GM20431 (cell line): ENCODE measurements around the gene TFEB.

Experiments used
- in situ Hi-C: fragments of 300-500 bp; cut with MseI, MboI; formaldehyde crosslinking; loops from one replicate; pipeline ENCODE4 v1.15.0; 2020; ENCODE audit warnings: low sequenced_read_pairs; ENCODE audit not compliant: unreplicated experiment

The TFEB gene

GRCh38 chr6:41728073-41728936 is 7.1 kb downstream of the TFEB start:
- in situ Hi-C loops, result no loop called here

GRCh38 chr6:41727705-41728072 is 7.7 kb downstream of the TFEB start:
- in situ Hi-C loops, result no loop called here

GRCh38 chr6:41726876-41727275 is 8.5 kb downstream of the TFEB start:
- in situ Hi-C loops, result no loop called here

GRCh38 chr6:41724586-41725501 is 10.6 kb downstream of the TFEB start:
- in situ Hi-C loops, result no loop called here

- in situ Hi-C loops, result no loop called here
These were observed 11.2 kb downstream of the TFEB start for GRCh38 chr6:41724228-41724580.

- in situ Hi-C loops, result no loop called here
These were observed 11.7 kb downstream of the TFEB start for GRCh38 chr6:41723530-41724227.

GRCh38 chr6:41722969-41723529 is 12.4 kb downstream of the TFEB start:
- in situ Hi-C loops, result no loop called here

- in situ Hi-C loops, result no loop called here
These were observed 14.0 kb downstream of the TFEB start for GRCh38 chr6:41721414-41721813.

GRCh38 chr6:41720783-41721182 is 14.6 kb downstream of the TFEB start:
- in situ Hi-C loops, result no loop called here

GRCh38 chr6:41720262-41720620 is 15.2 kb downstream of the TFEB start:
- in situ Hi-C loops, result no loop called here

- in situ Hi-C loops, result no loop called here
These were observed 15.8 kb downstream of the TFEB start for GRCh38 chr6:41719436-41720261.

- in situ Hi-C loops, result no loop called here
These were observed 16.6 kb downstream of the TFEB start for GRCh38 chr6:41718828-41719227.

- in situ Hi-C loops, result no loop called here
These were observed 18.0 kb downstream of the TFEB start for GRCh38 chr6:41717392-41717736.

GRCh38 chr6:41716516-41717391 is 18.7 kb downstream of the TFEB start:
- in situ Hi-C loops, result no loop called here

GRCh38 chr6:41715795-41716515 is 19.5 kb downstream of the TFEB start:
- in situ Hi-C loops, result no loop called here

- in situ Hi-C loops, result no loop called here
These were observed 20.7 kb downstream of the TFEB start for GRCh38 chr6:41714556-41715273.

- in situ Hi-C loops, result no loop called here
These were observed 21.6 kb downstream of the TFEB start for GRCh38 chr6:41713650-41714291.
